Measurements from ENCODE around the gene SORBS2.
"Not testable (repeated sequence)": the region's sequence is repeated elsewhere in the genome, so short reads cannot be mapped to it uniquely, and the experiment has no call there.

SORBS2 gene

DNA sequence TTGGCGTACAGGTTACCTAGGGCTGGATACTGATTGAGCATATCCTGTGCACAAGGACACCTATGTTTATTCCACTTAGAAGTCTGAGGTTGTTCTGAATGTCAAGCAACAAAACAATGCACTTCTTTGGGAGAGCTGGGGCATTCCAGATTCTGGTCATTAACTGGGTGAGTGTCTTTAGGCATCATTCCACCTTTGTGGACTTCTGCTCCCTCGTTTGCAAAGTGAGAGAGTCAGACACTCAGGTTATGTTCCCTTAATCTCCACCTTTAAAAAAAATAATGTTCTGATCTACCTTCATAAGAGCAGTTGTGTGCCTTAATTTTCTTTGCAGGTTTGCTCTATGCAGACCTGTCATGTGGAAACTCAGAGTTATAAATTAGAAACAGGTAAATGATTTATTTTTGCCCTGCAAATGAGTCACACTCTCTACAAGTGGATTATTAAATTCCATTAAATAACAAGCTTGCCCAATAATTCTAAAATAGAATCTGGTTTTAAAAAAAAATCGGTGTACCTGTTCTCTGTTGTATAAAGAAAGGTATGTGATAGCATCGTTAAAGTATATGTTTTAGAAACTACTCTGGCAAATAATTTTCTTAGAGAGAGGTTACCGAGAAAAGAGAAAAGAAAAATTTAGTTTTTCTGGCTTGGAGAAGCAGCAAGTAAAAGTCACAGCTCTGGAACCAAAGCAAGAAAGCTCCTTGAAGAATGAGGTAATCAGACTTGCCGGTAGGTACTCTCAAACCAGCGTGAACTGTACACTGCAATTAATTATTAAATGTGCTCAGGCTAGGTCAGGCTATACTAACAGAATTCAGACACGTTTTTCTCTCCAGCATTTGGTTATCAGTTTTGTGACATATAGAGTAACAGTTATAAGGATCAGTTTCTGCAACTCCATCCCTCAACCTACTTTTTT lies 93.2 kb downstream of the SORBS2 start:
- WGBS = 94% methylated on average over 7 of the region's 8 CpGs
- Histone ChIP-seq H3K9me3 (ENCODE audit: insufficient read depth, low read depth, low read length) (no peaks in the 10 kb centered on the region), H3K9ac (ENCODE audit: low read depth, low read length) (no peak overlapping the region), H3K27ac (ENCODE audit: low read depth, low read length) (no peak overlapping the region), H3K27me3 (ENCODE audit: insufficient read depth, low read length) (no peaks in the 10 kb centered on the region), H3K36me3 (ENCODE audit: insufficient read depth, low read length) (no peaks in the 10 kb centered on the region), H3K4me3 (ENCODE audit: low read length) (no peak overlapping the region), H3K4me1 (ENCODE audit: insufficient read depth, low read length) (no peaks in the 10 kb centered on the region)

- Histone ChIP-seq H3K36me3 (ENCODE audit: insufficient read depth, low read length) (no peaks in the 10 kb centered on the region), H3K4me3 (ENCODE audit: low read length) (no peak overlapping the region), H3K27ac (ENCODE audit: low read depth, low read length) (no peak overlapping the region), H3K4me1 (ENCODE audit: insufficient read depth, low read length) (no peaks in the 10 kb centered on the region), H3K27me3 (ENCODE audit: insufficient read depth, low read length) (no peaks in the 10 kb centered on the region), H3K9me3 (ENCODE audit: insufficient read depth, low read depth, low read length) (no peaks in the 10 kb centered on the region), H3K9ac (ENCODE audit: low read depth, low read length) (no peak overlapping the region)
- 96% methylated on average over 9 of the region's 9 CpGs for WGBS
Observed at GRCh38 chr4:185717377-185717741, 94.6 kb downstream of the SORBS2 start.

GRCh38 chr4:185716577-185717376 lies 95.2 kb downstream of the SORBS2 start:
- H3K9me3 ChIP-seq (ENCODE audit: insufficient read depth, low read depth, low read length) = no peaks in the 10 kb centered on the region
- H3K27me3 ChIP-seq (ENCODE audit: insufficient read depth, low read length) = no peaks in the 10 kb centered on the region
- no peak overlapping the region for H3K4me3 ChIP-seq (ENCODE audit: low read length)
- H3K4me1 ChIP-seq (ENCODE audit: insufficient read depth, low read length) = no peaks in the 10 kb centered on the region
- H3K36me3 ChIP-seq (ENCODE audit: insufficient read depth, low read length) = no peaks in the 10 kb centered on the region
- H3K27ac ChIP-seq (ENCODE audit: low read depth, low read length) = no peak overlapping the region
- WGBS = 93% methylated on average over 15 of the region's 15 CpGs
- H3K9ac ChIP-seq (ENCODE audit: low read depth, low read length) = no peak overlapping the region

DNA sequence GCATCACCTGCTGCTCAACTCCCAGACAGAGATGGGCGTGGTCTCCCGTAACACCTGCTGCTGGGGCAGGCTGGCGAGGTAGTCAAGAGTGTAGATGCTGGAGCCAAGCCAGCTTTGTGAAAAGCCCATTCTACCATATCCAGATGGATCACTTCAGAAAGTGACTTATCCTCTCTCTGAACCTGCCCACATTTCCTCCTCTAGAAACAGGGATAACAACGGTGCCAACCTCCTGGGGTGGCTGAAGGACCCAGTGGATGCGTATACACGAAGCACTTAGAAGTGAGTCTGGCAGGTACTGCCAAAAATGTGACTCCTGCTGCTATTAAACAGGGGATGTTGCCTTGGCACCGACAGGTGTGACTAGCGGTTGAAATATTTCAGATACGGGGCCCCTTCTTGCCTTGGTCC lies 95.8 kb downstream of the SORBS2 start:
- no peaks in the 10 kb centered on the region for H3K36me3 ChIP-seq (ENCODE audit: insufficient read depth, low read length)
- H3K27me3 ChIP-seq (ENCODE audit: insufficient read depth, low read length) = no peaks in the 10 kb centered on the region
- no peak overlapping the region for H3K27ac ChIP-seq (ENCODE audit: low read depth, low read length)
- H3K4me3 ChIP-seq (ENCODE audit: low read length) = no peak overlapping the region
- H3K9me3 ChIP-seq (ENCODE audit: insufficient read depth, low read depth, low read length) = no peaks in the 10 kb centered on the region
- no peaks in the 10 kb centered on the region for H3K4me1 ChIP-seq (ENCODE audit: insufficient read depth, low read length)
- WGBS = 72% methylated on average over 9 of the region's 9 CpGs
- no peak overlapping the region for H3K9ac ChIP-seq (ENCODE audit: low read depth, low read length)

DNA sequence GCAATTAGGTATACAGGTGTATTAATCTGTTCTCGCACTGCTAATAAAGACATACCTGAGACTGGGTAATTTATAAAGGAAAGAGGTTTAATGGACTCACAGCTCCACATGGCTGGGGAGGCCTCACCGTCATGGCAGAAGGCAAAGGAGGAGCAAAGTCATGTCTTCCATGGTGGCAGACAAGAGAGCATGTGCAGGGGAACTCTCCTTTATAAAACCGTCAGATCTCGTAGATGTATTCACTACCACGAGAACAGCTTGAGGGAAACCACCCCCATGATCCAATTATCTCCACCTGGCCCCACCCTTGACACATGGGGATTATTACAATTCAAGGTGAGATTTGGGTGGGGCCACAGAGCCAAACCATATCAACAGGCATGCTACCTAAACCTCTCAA lies 97.5 kb downstream of the SORBS2 start:
- H3K9ac ChIP-seq (ENCODE audit: low read depth, low read length); H3K27ac ChIP-seq (ENCODE audit: low read depth, low read length); H3K36me3 ChIP-seq (ENCODE audit: insufficient read depth, low read length); H3K4me1 ChIP-seq (ENCODE audit: insufficient read depth, low read length); H3K27me3 ChIP-seq (ENCODE audit: insufficient read depth, low read length); H3K9me3 ChIP-seq (ENCODE audit: insufficient read depth, low read depth, low read length); H3K4me3 ChIP-seq (ENCODE audit: low read length): not testable (repeated sequence)
- WGBS = 97% methylated on average over 5 of the region's 5 CpGs

DNA sequence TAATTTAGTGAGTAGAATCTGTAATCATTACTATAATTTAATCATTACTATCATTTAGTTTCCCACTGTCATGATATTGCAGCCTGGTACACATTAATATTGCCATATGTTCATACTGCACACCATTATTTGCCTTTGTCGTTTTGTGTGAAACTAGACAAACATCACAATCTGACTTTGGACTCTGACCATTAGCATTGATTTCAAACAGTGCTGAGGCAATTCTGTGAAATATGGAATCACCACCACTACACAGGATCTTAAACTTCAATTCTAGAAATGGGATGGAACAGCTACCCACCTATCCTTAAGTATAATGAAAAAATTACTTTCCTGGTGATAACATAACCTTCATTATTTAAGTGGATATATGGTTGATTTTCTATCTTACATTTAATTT lies 98.3 kb downstream of the SORBS2 start:
- no peaks in the 10 kb centered on the region for H3K9me3 ChIP-seq (ENCODE audit: insufficient read depth, low read depth, low read length)

DNA sequence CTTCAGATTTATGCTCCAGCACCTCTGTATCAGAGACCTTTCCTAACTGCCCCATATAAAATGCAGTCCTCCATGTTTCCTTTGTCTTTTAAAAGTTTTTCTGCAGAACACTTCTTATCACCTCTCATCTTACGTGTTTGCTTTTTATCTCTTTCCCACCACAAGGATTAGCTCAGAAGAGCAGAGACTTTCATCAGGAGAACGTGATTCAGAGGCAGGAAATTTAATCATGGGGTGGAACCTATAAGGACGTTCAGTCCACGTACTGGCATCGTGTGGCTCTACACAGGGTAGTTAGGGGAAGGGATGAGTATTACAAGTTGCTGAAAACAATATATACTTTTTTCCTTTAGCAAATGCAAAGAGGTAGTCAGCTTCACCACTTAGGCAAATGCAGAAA lies 98.7 kb downstream of the SORBS2 start:
- H3K4me3 ChIP-seq (ENCODE audit: low read length) = no peak overlapping the region
- H3K9ac ChIP-seq (ENCODE audit: low read depth, low read length) = no peak overlapping the region
- WGBS = 69% methylated on average over 5 of the region's 5 CpGs
- H3K9me3 ChIP-seq (ENCODE audit: insufficient read depth, low read depth, low read length) = no peaks in the 10 kb centered on the region
- H3K27ac ChIP-seq (ENCODE audit: low read depth, low read length) = no peak overlapping the region
- no peaks in the 10 kb centered on the region for H3K36me3 ChIP-seq (ENCODE audit: insufficient read depth, low read length)
- H3K4me1 ChIP-seq (ENCODE audit: insufficient read depth, low read length) = no peaks in the 10 kb centered on the region
- H3K27me3 ChIP-seq (ENCODE audit: insufficient read depth, low read length) = no peaks in the 10 kb centered on the region

More for the DNA sequence above, 98.3 kb downstream of the SORBS2 start:
- whole genome bisulfite sequencing = 98% methylated on average over 1 of the region's 1 CpG
- no peaks in the 10 kb centered on the region for H3K27me3 ChIP-seq (ENCODE audit: insufficient read depth, low read length)
- no peaks in the 10 kb centered on the region for H3K4me1 ChIP-seq (ENCODE audit: insufficient read depth, low read length)
- H3K4me3 ChIP-seq (ENCODE audit: low read length) = no peak overlapping the region
- no peaks in the 10 kb centered on the region for H3K36me3 ChIP-seq (ENCODE audit: insufficient read depth, low read length)
- H3K27ac ChIP-seq (ENCODE audit: low read depth, low read length) = no peak overlapping the region
- no peak overlapping the region for H3K9ac ChIP-seq (ENCODE audit: low read depth, low read length)

DNA sequence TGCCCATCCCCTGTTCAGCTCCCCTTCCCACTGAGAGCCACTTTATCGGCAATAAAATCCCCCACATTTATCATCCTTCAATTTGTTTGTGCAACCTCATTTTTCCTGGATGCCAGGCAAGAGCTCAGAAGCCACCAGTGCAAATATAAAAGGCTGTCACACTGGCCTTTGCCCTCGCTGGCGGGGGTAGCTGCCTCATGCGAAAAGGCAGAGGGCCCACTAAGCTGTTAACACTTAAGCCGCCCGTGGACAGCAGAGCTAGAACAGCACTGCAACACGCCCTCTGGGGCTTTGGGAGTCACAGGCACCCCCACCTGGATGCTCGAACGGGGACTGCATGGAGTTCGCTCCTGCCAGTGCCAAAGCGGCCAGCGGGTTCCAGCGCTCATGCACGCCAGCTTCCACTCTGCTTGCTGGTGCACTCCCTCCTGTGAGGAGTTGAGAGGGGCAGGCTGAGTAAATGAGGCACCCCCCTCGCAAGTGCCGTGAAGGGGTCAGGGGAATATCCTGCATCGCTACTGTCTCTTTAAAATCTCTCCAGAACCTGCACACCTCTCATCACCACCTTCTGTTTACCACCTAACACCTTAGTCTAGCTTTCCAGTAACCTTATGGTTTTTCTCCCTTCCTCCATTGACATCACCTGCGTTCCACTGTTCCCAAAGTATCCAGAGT lies 99.5 kb downstream of the SORBS2 start:
- 73% methylated on average over 18 of the region's 18 CpGs for WGBS

GRCh38 chr4:185711726-185712125 lies 100.3 kb downstream of the SORBS2 start:
- Histone ChIP-seq H3K4me1 (ENCODE audit: insufficient read depth, low read length) (no peaks in the 10 kb centered on the region), H3K27ac (ENCODE audit: low read depth, low read length) (no peak overlapping the region), H3K36me3 (ENCODE audit: insufficient read depth, low read length) (no peaks in the 10 kb centered on the region), H3K4me3 (ENCODE audit: low read length) (no peak overlapping the region), H3K9ac (ENCODE audit: low read depth, low read length) (no peak overlapping the region), H3K9me3 (ENCODE audit: insufficient read depth, low read depth, low read length) (no peaks in the 10 kb centered on the region), H3K27me3 (ENCODE audit: insufficient read depth, low read length) (no peaks in the 10 kb centered on the region)
- 92% methylated on average over 3 of the region's 4 CpGs for WGBS

More for the DNA sequence above, 99.5 kb downstream of the SORBS2 start:
- Histone ChIP-seq H3K9me3 (ENCODE audit: insufficient read depth, low read depth, low read length) (no peaks in the 10 kb centered on the region), H3K4me3 (ENCODE audit: low read length) (no peak overlapping the region), H3K27me3 (ENCODE audit: insufficient read depth, low read length) (no peaks in the 10 kb centered on the region), H3K4me1 (ENCODE audit: insufficient read depth, low read length) (no peaks in the 10 kb centered on the region), H3K36me3 (ENCODE audit: insufficient read depth, low read length) (no peaks in the 10 kb centered on the region), H3K27ac (ENCODE audit: low read depth, low read length) (no peak overlapping the region), H3K9ac (ENCODE audit: low read depth, low read length) (no peak overlapping the region)

DNA sequence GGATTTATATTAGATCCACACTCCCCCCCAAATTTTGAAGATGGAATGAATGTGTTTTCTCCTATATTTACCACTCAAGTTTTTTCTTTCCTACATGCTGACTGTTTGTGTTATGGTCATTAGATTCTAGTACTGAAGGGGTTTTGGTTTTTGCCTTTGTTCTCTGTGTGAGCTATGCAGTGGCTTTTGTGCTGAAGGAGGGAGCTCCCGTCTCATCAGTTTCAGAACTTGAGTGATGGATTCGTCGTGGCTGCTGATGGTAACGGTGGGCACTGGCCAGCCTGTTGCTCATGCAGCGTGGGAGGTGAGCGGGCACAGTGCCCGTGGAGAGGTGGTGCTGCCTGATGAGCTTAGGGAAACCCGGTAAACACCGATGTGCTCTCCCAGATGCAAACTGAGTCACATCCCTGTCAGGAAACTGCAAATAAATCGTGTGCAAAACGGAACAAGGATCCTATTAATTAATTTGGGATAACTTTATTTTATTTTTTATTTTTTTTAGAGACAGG lies 101.5 kb downstream of the SORBS2 start:
- H3K9ac ChIP-seq (ENCODE audit: low read depth, low read length) = no peak overlapping the region
- 0 out of 2 replicates have a peak, but pooled peaks cover 4% of the 10 kb centered on the region for H3K9me3 ChIP-seq (ENCODE audit: insufficient read depth, low read depth, low read length)
- H3K27me3 ChIP-seq (ENCODE audit: insufficient read depth, low read length) = no peaks in the 10 kb centered on the region
- H3K27ac ChIP-seq (ENCODE audit: low read depth, low read length) = no peak overlapping the region
- H3K36me3 ChIP-seq (ENCODE audit: insufficient read depth, low read length) = no peaks in the 10 kb centered on the region
- 84% methylated on average over 11 of the region's 11 CpGs for WGBS
- no peaks in the 10 kb centered on the region for H3K4me1 ChIP-seq (ENCODE audit: insufficient read depth, low read length)
- no peak overlapping the region for H3K4me3 ChIP-seq (ENCODE audit: low read length)

Measured in HUES64 (cell line).